BLaER1 (cell line): ENCODE data around the gene PSD4.

Experiments used
- H3K27ac ChIP-seq: shearing (Covaris generic); formaldehyde crosslinking; 2 replicates; pipeline ENCODE4 v1.8.1; 2022
- H3K27me3 ChIP-seq: shearing (Covaris generic); formaldehyde crosslinking; 2 replicates; pipeline ENCODE4 v1.8.1; 2022
- H3K36me3 ChIP-seq: shearing (Covaris generic); formaldehyde crosslinking; 2 replicates; pipeline ENCODE4 v1.8.1; 2022
- H3K4me1 ChIP-seq: shearing (Covaris generic); formaldehyde crosslinking; 2 replicates; pipeline ENCODE4 v1.8.1; 2022
- H3K4me2 ChIP-seq: shearing (Covaris generic); formaldehyde crosslinking; 2 replicates; pipeline ENCODE4 v1.8.1; 2022
- H3K4me3 ChIP-seq: shearing (Covaris generic); formaldehyde crosslinking; 2 replicates; pipeline ENCODE4 v1.8.1; 2022
- H3K9ac ChIP-seq: shearing (Covaris generic); formaldehyde crosslinking; 2 replicates; pipeline ENCODE4 v1.8.1; 2022
- H3K9me3 ChIP-seq: shearing (Covaris generic); formaldehyde crosslinking; 2 replicates; pipeline ENCODE4 v1.8.1; 2022
- H4K20me1 ChIP-seq: shearing (Covaris generic); formaldehyde crosslinking; 2 replicates; pipeline ENCODE4 v1.8.1; 2022
- Cebpa-rat ChIP-seq: shearing (Covaris generic); IDR thresholded peaks from 2 replicates; pipeline ENCODE4 v1.8.1; 2022

PSD4 gene

GRCh38 chr2:113197347-113198047 lies 23.7 kb downstream of the PSD4 start:
- Histone ChIP-seq H3K27me3 (no peaks in the 10 kb centered on the region), H3K9me3 (no peaks in the 10 kb centered on the region), H3K4me3 (no peak overlapping the region), H3K36me3 (peaks cover 87% of the 10 kb centered on the region), H3K27ac (no peak overlapping the region), H3K4me2 (no peak overlapping the region), H4K20me1 (peaks cover 5% of the 10 kb centered on the region; the same call in 1 of the 2 replicates), H3K4me1 (peaks cover 30% of the 10 kb centered on the region), H3K9ac (no peak overlapping the region)
- TF ChIP-seq Cebpa-rat = no peak

DNA sequence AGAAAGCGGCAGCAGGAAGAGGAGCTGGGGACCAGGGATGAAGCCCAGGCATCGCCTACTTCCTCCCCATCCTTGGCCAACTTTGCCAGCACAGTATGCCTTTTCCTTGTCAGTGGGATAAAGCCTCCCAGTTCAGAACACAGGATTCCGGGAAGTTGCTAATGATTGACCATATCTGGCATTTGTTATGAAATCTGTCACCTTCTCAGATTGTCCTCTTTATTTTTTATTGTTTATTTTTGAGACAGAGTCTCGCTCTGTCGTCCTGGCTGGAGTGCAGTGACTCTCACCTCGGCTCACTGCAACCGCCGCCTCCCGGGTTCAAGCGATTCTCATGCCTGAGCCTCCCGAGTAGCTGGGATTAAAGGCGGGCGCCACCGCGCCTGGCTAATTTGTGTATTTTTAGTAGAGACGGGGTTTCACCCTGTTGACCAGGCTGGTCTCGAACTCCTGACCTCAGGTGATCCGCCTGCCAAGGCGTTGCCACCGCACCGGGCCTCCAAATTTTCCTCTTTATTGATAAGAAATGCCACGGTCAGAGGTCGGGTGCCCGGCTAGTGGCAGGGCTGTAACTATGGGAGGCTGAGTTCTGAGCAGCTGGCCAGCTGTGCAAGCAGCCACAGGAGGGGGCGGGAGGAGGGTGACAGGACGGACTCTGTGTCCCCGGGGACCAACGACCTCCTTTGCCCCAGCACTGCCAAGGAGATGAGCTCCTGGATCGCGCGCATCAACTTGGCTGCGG lies 24.4 kb downstream of the PSD4 start:
- H3K36me3 ChIP-seq = peaks cover 80% of the 10 kb centered on the region
- peak overlapping the region; percentile 70 for H3K4me3 ChIP-seq
- peaks cover 5% of the 10 kb centered on the region; the same call in 1 of the 2 replicates for H4K20me1 ChIP-seq
- TF ChIP-seq Cebpa-rat = no peak
- H3K4me2 ChIP-seq = peak overlapping the region; percentile 73
- no peaks in the 10 kb centered on the region for H3K27me3 ChIP-seq
- H3K4me1 ChIP-seq = peaks cover 37% of the 10 kb centered on the region
- H3K9me3 ChIP-seq = no peaks in the 10 kb centered on the region
- peak overlapping the region; percentile 63 for H3K27ac ChIP-seq
- H3K9ac ChIP-seq = peak overlapping the region; percentile 65; the same call in 1 of the 2 replicates

DNA sequence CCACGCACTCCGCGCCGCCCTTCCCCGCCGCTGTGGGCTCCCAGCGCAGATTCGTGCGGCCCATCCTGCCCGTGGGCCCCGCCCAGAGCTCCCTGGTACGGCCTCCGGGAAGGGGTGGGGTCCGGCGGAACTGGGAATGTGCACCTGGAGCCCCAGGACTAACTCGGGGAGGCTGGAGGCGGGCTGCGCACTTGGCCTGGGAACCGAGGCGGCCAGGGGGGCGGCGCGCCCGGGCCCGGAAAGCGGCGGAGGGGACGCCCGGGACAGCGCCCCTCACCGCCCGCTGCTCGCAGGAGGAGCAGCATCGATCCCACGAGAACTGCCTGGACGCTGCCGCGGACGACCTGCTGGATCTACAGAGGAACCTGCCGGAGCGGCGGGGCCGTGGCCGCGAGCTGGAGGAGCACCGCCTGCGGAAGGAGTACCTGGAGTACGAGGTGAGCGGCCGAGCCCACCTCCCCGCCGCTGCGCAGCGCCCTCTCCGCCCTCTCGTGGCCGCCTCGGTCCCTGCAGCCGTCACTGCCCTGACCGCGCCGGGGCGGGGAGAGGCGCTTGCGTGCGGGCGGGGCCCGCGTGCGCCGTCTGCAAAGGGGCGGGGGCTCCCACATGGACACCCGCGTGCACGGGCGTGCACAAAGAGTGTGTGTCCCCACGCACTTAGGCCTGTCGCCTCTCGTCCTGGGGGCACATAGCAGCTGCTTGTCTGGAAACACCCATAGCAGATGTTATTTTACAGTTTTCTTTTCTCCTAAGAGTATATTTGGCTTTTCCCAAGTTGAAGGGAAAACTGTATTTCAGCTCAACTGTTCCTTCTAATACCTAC lies 25.2 kb downstream of the PSD4 start:
- H3K4me1 ChIP-seq = peaks cover 45% of the 10 kb centered on the region
- no peaks in the 10 kb centered on the region for H3K27me3 ChIP-seq
- H3K36me3 ChIP-seq = peaks cover 72% of the 10 kb centered on the region
- H3K9ac ChIP-seq = peak overlapping the region; percentile 65; the same call in 1 of the 2 replicates
- no peak for TF ChIP-seq Cebpa-rat
- peak overlapping the region; percentile 70 for H3K4me3 ChIP-seq
- no peaks in the 10 kb centered on the region for H3K9me3 ChIP-seq
- H4K20me1 ChIP-seq = no peaks in the 10 kb centered on the region; the same call in 1 of the 2 replicates
- peak overlapping the region; percentile 63 for H3K27ac ChIP-seq
- H3K4me2 ChIP-seq = peak overlapping the region; percentile 73

DNA sequence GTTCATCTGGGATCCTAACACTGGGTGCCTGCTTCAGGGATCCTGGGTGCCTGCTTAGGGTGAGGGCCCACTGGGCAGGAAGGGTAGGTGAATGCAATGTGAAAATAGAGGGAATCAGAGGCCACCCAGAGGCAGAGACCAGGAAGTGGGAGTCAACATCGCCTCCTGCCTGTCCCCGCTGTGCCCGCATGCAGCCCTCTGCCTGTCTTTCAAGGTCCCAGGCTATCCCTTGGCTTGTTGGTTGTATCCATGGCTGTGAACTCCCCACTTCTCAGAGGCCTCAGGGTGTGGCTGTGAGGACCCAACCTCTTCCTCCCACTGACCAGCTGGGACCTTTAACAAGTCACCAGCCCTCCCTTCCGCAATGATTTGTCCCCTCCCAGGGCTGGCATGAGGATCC lies 26.5 kb downstream of the PSD4 start:
- Histone ChIP-seq H3K4me2 (no peak overlapping the region), H3K36me3 (peaks cover 62% of the 10 kb centered on the region), H3K9ac (no peak overlapping the region), H3K4me1 (peaks cover 50% of the 10 kb centered on the region), H3K27me3 (no peaks in the 10 kb centered on the region), H4K20me1 (no peaks in the 10 kb centered on the region), H3K4me3 (no peak overlapping the region), H3K9me3 (no peaks in the 10 kb centered on the region), H3K27ac (no peak overlapping the region)
- TF ChIP-seq Cebpa-rat = no peak

DNA sequence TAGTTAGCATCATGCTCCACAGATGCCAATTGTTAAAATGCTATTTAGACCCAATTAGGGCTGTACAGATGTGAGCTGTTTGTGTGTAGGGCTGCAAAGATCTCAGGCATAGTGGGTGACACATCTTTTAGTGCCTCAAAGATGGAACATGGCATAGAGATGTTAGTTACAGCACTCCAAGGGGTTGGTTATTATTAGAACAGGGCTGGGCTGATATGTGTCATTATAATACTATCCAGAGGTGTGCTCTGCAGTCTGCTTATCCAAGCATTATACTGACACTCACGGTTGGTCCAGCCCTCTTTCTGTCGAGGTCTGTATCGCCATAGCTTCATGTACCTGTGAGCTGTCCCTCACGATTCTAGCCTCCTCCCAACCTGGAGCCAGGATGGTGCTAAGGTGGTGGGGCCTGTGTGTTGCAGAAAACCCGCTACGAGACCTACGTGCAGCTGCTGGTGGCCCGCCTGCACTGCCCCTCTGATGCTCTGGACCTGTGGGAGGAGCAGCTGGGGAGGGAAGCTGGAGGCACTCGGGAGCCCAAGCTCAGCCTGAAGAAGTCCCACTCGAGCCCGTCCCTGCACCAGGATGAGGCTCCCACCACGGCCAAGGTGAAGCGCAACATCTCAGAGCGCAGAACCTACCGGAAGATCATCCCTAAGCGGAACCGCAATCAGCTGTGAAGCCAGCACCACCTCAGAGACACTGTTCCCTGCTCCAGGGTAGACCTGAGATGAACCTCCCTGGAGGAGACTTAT lies 27.1 kb downstream of the PSD4 start:
- Histone ChIP-seq H3K27me3 (no peaks in the 10 kb centered on the region), H3K4me3 (no peak overlapping the region), H3K9me3 (no peaks in the 10 kb centered on the region), H3K27ac (0 out of 2 replicates have a peak overlapping the region, but pooled peaks have one; percentile 83), H3K4me1 (peaks cover 50% of the 10 kb centered on the region), H4K20me1 (no peaks in the 10 kb centered on the region), H3K4me2 (0 out of 2 replicates have a peak overlapping the region, but pooled peaks have one; percentile 77), H3K9ac (no peak overlapping the region), H3K36me3 (peaks cover 55% of the 10 kb centered on the region)
- no peak for TF ChIP-seq Cebpa-rat

- Histone ChIP-seq H3K27me3 (no peaks in the 10 kb centered on the region), H3K9me3 (no peaks in the 10 kb centered on the region), H3K27ac (peak overlapping the region; percentile 83), H3K4me1 (peaks cover 50% of the 10 kb centered on the region), H3K36me3 (peaks cover 47% of the 10 kb centered on the region), H3K4me3 (no peak overlapping the region), H3K9ac (peak overlapping the region; percentile 54; the same call in 1 of the 2 replicates), H3K4me2 (peak overlapping the region; percentile 77), H4K20me1 (no peaks in the 10 kb centered on the region)
- TF ChIP-seq Cebpa-rat = no peak
Measured at GRCh38 chr2:113201496-113202304, 27.9 kb downstream of the PSD4 start.

GRCh38 chr2:113202305-113203216 lies 28.8 kb downstream of the PSD4 start:
- Histone ChIP-seq H4K20me1 (no peaks in the 10 kb centered on the region), H3K4me2 (peak overlapping the region; percentile 77), H3K4me1 (peaks cover 50% of the 10 kb centered on the region), H3K27ac (peak overlapping the region; percentile 83), H3K9me3 (no peaks in the 10 kb centered on the region), H3K9ac (peak overlapping the region; percentile 54; the same call in 1 of the 2 replicates), H3K36me3 (peaks cover 39% of the 10 kb centered on the region), H3K4me3 (no peak overlapping the region), H3K27me3 (no peaks in the 10 kb centered on the region)
- no peak for TF ChIP-seq Cebpa-rat

DNA sequence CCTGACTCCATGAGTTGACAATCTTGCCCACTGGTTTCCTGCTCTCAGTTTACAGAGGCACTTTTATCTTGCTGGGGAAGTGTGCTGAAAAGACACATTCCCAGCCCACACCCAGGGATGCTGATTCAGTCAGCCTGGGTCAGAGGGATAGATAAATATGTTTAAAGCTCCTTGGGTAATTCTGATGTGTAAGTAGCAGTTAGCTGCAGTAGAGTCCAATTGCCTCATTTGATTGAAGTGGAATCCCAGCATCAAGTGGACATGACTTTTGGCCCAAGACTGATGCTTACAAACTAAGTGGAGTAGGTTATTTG lies 29.4 kb downstream of the PSD4 start:
- Histone ChIP-seq H3K27ac (peak overlapping the region; percentile 83), H3K4me2 (peak overlapping the region; percentile 77), H3K27me3 (no peaks in the 10 kb centered on the region), H3K36me3 (peaks cover 32% of the 10 kb centered on the region), H3K9me3 (no peaks in the 10 kb centered on the region), H3K9ac (peak overlapping the region; percentile 54; the same call in 1 of the 2 replicates), H3K4me3 (no peak overlapping the region), H3K4me1 (peaks cover 44% of the 10 kb centered on the region), H4K20me1 (no peaks in the 10 kb centered on the region)
- TF ChIP-seq Cebpa-rat = no peak
